HG03378 (cell line): ENCODE results near the gene CRYGC.
"Not testable (repeated sequence)": the region's sequence is repeated elsewhere in the genome, so short reads cannot be mapped to it uniquely, and the experiment has no call there.

Source experiments
- ATAC-seq: cut with Tn5 transposase; IDR thresholded peaks from one replicate; pipeline ENCODE4 v1.9.1; 2021; ENCODE audit warnings: mild to moderate bottlenecking, moderate library complexity; ENCODE audit not compliant: unreplicated experiment

CRYGC gene

DNA sequence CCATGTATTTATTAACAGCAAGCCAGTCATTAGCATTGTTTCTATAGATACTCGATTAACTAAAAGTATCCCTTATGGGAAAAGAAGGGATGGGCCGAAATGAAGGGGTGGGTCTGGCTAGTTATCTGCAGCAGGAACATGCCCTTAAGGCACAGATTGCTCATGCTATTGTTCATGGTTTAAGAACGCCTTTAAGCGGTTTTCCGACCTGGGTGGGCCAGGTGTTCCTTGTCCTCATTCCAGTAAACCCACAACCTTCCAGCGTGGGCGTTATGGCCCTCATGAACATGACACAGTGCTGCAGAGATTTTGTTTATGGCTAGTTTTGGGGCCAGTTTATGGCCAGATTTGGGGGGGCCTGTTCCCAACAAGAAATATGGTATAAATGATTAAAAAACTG lies 8.7 kb upstream of the CRYGC start:
- not testable (repeated sequence) for ATAC-seq

DNA sequence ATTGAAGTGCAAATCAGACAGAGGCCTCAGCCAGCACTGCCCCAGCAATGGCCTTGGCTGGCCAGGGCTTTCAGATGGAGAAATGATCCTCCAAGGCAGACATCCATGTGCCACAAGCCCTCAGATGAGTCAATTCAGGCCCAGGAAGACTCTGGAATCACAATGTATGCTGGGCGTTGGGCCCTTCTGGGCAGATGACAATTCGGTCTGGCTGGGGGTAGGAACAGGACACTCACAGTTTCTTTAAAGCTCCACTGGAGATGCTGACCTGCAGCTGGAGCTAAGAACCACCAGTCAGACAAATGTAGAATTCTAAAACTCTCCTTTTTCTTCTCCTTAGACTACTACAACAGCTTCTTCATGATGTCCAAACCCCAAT lies 7.1 kb upstream of the CRYGC start:
- no peak for ATAC-seq

DNA sequence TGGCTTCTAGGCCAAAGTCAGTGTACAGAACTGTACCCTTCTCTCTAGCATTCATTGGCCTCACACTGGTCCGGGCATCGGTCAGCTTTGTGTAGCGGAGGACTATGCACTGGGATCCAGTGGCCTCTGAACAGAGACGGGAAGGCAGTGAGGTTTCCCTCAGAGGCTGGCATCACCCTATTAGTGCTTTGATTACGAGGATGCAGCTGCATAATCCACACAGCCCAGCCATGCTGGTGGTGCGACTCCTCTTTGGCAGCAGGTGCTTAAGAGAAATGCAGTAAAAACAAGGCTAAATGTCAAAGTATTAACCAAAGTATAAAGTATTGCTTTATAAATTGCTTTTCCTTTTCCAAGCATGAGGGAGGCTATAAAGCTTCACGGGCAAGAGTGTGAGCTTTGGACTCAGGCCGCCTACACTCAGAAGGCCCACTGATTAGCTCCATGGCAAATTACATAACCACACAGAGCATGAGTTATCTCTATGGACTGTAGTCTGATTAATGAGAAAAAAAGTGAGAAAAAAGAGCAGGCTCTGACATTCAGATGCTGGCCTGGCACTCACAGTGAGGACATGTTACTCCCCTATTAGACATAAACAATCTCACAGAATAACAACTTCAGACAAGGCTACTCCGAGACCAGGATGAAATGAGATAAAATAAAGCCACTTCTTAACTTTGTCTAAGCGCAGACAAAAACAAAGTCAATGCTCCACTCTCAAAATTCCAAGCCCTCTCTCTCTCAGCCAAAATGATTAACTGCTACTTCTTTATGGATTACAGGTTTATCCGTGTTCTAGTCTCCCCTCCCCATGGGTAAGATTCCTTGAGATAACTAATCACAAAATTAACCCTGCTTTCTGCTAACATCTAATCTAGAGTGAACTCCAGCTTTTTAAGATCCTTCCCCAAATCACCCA lies 6.4 kb upstream of the CRYGC start:
- ATAC-seq = no peak

DNA sequence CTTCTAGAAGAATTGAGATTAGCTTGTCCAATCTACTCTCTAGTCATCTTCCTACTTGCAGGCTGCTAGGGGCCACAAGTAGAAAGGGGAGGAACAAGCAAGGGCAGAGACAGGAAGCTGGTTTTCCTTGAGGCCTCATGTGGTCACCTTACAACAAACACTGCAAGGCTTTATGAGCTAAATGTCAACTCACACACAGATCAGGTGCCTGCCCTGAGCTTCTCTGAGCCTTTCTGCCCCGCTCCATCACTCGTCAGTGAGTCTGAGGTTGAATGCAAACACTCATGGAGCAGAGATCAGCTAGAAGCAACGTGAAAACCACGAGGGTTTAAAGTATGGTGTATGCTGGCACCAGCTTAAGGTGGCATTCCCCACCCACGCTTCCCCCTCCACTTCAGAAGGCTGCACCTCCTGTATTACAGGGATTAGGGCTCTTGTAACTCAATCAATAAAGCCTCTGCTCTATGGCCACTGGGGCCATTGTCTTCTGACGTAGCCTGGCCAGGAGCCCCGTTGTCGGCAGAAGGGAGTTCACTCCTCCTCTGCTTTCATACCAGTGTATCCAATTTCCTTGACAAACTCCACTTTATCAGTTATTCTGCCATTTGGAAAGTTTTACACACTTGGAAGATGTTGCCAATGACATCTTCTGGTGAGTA lies 5.4 kb upstream of the CRYGC start:
- ATAC-seq = peak; percentile 88

DNA sequence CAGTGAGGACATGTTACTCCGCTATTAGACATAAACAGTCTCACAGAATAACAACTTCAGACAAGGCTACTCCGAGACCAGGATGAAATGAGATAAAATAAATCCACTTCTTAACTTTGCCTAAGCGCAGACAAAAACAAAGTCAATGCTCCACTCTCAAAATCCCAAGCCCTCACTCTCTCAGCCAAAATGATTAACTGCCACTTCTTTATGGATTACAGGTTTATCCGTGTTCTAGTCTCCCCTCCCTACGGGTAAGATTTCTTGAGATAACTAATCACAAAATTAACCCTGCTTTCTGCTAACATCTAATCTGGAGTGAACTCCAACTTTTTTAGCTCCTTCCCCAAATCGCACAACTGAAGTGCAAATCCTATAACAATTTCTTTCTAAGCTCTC lies 1.1 kb upstream of the CRYGC start:
- no peak for ATAC-seq

DNA sequence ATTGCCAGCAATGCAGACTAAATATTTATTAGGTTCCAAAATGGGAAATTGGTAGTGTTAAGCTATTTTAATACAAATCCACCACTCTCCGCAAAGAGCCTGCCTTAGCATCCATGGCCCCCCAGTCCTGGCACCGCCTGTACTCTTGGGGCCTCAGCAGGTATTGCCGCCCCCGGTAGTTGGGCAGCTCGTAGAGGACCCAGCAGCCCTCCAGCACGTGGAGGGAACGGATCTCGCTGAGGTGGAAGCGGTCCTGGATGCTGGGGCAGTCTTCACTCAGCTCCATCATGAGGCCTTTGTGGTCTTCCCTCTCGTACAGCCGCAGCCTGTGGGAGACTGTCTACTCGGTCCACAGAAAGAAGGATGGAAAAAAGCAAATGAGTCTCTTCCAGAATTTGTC lies 1.5 kb downstream of the CRYGC start:
- ATAC-seq = no peak

DNA sequence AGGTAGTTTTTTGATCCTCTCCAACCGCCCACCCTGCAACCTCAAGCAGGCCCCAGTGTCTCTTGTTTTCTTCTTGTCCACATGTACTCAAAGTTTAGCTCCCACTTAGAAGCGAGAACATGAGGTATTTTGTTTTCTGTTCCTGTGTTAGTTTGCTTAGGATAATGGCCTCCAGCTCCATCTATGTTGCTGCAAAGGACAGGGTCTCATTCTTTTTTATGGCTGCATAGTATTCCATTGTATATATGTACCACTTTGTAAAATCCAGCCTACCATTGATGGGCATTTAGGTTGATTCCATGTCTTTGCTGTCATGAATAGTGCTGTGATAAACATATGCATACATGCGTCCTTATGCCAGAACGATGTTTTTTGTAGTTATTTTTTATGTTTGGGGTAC lies 2.5 kb downstream of the CRYGC start:
- no peak for ATAC-seq

DNA sequence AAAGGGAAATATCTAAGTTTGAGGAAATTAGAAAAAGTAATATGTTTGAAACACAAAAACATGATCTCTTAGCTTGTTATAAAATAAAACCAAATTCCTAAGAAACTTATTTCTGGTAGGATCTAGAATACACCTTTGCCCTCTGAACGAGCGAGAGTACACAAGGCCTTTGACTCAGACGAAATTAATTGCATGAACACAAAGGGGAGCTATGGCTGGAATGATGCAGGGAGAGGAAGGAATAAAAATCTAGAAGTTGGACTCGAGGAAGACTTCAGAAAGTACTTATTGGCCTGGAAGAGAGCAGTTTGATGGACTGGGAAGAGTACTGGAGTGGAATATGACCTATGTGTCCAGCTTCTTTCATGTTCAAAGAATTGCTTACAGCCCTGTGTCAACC lies 4.4 kb downstream of the CRYGC start:
- no peak for ATAC-seq

DNA sequence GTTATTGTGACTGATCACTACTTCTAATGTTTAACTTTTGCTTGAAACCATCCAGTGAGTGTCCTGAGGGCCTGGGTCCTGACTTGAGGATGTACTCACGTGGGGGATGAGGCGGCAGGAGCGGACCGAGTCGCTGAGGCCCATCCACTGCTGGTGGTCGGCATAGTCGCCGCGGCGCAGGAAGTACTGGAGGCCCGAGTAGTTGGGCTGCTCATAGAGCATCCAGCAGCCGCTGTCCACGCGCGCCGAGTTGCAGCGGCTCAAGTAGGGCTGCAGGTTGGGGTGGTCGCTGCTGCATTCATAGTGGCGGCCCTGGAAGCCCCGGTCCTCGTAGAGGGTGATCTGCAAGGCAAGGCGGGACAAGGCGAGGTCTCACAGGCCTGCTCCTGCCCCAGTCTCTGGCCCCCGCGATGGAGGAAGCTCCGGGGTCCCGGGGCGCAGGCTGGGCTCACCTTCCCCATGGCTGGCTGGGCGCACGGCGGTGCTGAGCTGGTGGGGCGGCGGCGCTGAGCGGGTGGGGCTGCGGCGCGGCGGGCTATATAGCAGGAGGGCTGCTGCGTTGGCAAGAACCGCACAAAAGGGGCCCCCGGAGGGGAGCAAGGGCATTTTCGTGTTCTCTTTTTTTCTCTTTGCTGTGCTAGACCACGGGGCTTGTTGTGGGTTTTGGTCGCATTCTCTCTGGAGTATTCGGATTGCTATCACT lies 5.5 kb downstream of the CRYGC start, which contains the start of gene CRYGD:
Gene CRYGD (minus strand): TSS at position 512 of the 703 bp plus-strand sequence. CDS start 51 bp downstream, at position 461.
- not testable (repeated sequence) for ATAC-seq

DNA sequence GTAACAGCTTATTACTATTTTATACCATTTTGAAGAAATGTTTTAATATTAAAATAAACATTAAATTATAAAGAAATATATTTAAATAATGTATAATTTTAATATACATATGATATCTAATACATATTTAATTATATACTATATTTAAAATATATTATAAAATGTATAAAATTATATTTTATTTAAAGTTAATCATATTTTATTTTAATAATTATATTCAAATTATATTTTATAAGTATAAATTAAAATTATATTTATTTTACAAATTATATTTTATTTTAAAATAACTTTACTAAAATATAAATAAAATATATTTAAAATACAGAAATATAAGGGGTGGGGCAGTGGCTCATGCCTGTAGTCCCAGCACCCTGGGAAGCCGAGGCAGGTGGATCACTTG lies 7.4 kb downstream of the CRYGC start:
- no peak for ATAC-seq

DNA sequence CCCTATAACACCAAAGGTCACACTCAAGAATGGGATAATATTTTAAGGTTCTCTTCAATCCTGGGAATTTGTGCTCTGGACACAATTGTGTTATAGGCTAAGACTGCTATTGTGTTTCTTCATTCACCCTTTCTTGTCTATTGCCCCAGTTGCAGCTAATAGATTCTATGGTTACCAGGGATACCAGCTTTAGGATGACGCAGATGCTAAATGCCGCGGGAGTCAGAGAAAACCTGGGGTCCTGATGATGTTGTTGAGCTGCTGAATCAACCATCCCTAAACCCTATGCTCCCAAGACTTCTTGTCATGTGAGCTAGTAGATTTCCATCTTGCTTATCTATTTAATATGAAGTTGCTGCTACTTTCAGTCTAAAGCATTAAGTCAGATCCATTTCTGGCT lies 10.7 kb downstream of the CRYGC start:
- ATAC-seq = no peak

DNA sequence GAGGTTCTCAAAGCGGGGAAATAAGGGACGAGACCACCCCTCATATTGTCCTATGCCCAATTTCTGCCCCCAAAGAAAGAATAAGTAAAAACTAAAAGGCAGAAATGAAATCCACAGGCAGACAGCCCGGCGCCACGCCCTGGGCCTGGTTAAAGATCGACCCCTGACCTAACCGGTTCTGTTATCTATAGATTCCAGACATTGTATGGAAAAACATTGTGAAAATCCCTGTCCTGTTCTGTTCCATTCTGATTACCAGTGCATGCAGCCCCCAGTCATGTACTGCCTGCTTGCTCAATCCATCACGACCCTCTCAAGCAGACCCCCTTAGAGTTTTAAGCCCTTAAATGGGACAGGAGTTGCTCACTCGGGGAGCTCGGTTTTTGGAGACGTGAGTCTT lies 12.2 kb downstream of the CRYGC start:
- ATAC-seq = not testable (repeated sequence)

DNA sequence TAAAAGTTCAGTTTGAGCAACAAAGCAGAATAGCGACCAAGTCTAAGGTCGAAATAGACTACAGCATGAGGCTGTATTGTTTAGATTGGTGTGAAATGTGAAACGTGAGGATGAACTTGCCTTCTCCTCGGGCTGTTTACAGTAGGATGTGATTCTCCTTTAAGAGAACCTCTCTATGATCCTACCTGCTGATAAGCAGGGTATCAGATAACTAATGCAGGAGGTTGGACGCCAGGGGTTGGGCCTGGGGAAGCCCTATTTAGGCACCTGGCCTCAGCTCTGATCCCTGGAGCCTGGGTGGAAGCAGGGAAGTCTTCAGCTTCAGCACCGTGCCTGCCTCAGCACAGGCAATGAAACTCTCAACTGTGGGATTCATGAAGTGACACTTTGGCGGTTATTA lies 16.7 kb downstream of the CRYGC start:
- ATAC-seq = no peak

DNA sequence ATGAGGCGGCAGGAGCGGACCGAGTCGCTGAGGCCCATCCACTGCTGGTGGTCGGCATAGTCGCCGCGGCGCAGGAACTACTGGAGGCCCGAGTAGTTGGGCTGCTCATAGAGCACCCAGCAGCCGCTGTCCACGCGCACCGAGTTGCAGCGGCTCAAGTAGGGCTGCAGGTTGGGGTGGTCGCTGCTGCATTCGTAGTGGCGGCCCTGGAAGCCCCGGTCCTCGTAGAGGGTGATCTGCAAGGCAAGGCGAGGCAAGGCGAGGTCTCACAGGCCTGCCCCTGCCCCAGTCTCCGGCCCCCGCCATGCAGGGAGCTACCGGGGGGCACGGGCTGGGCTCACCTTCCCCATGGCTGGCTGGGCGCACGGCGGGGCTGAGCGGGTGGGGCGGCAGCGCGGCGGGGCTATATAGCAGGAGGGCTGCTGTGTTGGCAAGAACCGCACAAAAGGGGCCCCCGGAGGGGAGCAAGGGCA lies 17.3 kb downstream of the CRYGC start:
- ATAC-seq = not testable (repeated sequence)

DNA sequence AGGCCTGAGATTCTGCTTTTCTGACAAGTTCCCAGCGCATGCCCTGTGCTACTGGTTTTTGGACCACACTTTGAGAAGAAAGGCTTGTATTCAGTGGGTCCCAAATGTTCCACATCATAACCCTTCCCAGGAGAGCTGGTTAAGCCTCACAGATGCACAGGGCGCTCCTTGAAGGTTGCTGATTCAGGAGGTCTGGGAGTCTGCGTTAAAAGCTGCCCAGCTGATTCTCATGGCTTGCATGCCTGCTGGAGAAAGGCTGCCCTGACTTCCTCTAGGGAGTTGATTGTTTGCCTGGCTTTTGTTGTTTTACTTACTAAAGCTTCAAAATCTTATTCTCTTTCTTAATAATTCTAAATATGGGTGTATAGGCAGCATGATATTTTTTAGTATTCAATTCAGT lies 26.0 kb downstream of the CRYGC start:
- no peak for ATAC-seq

DNA sequence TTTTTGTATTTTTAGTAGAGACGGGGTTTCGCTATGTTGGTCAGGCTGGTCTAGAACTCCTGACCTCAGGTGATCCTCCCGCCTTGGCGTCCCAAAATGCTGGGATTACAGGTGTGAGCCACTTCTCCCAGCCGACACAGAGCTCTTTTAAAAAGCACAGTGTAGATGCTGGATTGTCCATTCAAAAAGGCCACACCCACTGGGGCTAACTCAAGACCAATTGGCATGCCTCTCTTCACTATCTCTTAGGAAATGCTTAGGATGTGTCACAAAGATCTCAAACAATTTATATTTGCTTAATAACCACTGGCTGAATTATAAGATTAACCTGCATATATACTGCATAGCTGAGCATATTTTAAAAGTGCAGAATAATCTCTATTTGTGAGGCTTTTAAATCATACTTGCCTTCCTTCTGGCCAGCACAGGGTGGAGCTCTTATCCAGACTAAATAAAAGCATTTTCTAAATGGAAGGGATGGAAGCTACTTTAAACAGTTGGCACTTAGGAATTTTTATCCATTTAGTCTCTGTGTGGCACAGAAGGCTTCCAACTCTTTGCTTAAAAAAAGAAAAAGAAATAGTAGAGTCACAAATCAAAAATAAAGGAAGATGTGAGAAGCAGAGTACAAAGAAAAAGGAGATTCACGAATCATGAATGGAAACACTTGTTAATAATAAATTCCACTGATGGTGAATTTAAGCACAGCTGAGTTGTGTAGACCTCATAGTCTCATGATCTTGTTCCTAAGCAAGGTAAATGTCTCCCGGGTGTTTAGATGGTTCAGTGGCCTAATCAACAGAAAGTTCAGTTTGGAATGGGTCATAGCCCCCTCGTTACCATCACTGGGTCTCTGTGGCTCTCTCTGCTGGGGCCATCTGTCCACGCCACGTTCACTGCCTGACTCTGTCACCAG lies 27.7 kb downstream of the CRYGC start:
- ATAC-seq = no peak

DNA sequence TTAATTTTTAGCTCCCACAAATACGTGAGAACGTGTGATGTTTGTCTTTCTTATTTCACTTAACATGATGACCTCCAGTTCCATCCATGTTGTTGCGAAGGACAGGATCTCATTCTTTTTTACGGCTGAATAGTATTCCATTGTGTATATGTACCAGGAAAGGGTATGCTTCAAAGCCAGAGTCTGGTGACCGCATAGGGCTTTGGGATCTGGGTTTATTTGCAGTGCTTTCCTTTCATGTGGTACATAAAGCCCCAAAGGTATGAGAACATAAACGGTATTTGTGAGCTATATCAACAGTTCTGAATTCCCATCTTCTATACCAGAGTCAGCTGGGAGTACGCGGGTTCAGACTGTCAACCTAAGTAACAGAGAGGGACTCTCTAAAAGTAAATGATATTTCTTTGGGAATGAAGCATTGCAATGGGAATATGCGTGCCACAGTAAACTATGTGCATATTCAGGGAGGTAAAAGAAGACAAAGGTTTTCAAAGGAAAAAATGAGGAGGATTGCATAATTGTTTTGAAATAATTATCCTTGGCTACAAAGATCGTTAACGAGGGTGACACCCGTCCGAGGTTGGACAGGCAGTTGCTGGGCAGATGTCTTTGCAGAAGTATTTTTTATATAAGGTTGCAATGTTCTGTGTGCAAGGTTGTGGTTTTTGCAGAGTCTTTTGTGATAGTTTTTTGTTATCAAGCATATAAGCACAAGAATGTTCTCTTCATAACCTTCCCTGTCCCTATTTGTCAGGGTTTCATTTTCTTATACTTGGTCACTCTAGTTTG lies 29.8 kb downstream of the CRYGC start:
- no peak for ATAC-seq

DNA sequence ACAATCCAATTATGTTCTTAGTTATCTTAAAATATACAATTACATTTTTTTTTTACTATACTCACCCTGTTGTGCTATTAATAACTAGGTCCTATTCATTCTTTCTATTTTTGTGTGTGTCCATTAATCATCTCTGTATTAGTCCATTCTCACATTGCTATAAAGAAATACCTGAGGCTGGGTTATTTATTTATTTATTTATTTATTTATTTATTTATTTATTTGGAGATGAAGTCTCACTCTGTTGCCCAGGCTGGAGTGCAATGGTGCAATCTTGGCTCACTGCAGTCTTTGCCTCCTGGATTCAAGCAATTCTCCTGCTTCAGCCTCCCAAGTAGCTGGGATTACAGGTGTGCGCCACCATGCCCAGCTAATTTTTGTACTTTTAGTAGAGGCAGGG lies 30.9 kb downstream of the CRYGC start:
- not testable (repeated sequence) for ATAC-seq

DNA sequence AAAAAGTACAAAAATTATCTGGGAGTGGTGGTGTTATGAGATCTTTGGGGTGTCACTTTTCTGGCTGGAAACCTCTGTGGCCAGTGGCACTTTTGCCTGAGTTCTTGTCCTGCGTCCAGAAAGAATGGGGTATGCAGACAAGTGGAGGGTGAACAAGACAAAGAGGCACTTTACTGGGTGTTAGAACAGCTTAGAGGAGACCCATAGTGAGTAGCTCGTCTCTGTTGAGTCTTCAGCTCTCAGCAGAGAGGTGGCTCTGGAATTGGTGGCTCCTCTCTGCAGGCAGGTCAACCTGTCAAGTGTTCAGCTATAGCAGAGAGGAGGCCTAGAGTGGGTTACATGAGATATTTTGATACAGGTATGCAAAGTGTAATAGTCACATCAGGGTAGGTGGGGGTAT lies 31.4 kb downstream of the CRYGC start:
- no peak for ATAC-seq

DNA sequence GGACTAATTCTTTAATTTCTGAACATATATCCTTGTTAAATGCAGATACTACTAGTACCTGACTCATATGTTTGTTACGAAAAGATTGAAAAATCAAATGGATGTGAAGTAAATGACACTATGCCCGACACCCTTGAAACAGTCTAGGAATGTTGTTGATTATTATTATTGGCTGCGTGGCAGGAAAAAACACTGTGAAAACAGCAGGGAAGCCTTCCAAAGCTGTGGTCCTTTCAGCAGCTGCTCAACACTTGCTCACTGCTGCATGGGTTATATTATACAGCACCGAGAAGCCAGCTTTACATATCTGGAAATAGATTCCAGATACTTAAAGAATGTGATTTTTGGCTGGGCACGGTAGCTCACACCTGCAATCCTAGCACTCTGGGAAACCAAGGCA lies 31.8 kb downstream of the CRYGC start:
- no peak for ATAC-seq
